ENCODE results near the gene SRRM4.

DNA sequence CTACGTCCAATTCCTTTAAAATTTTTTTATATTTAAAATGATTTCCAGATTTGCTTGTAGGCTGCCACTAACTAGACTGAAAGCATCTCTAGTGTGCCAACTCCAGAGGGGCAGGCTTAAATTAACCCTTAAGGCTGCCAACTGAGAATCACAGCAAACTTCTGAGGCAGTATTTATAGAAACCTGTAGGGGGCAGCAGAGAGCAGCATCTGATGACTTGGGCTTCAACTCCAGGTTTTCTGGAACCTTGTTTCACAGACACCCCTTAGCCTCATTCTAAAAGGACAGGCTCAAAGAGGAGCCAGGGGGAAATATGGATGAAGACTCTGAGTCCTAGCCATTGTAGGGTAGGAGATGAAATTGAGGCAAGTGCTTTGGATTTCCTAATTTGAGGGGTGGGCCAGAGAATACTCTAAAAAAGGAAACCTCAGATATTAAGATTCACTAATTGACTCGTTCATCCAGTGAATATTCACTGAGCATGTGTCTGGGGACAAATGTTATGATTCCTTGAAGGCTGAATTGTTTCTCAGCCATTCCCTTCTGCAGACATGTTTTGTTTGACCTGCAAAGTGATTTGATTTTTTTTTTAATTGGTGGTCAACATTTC lies 134.1 kb downstream of the SRRM4 start:
- TF ChIP-seq, protein P1, sequence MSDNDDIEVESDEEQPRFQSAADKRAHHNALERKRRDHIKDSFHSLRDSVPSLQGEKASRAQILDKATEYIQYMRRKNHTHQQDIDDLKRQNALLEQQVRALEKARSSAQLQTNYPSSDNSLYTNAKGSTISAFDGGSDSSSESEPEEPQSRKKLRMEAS (IDR thresholded peaks at IDR 0.05): no peak
- TF ChIP-seq TAF1 (IDR thresholded peaks at IDR 0.05; ENCODE audit: low read depth) (no peak), EGR1 (IDR thresholded peaks at IDR 0.05) (no peak), RAD21 (IDR thresholded peaks at IDR 0.05; ENCODE audit: low read depth) (peak; percentile 58), FOXM1 (IDR thresholded peaks at IDR 0.05; ENCODE audit: borderline replicate concordance, low read depth) (no peak), ZBTB7A (IDR thresholded peaks at IDR 0.05; ENCODE audit: low read depth) (no peak), CREB1 (IDR thresholded peaks at IDR 0.05; ENCODE audit: low read depth) (no peak), TCF12 (IDR thresholded peaks at IDR 0.05; ENCODE audit: low read depth) (no peak), CEBPB (IDR thresholded peaks at IDR 0.05) (no peak), TEAD4 (IDR thresholded peaks at IDR 0.05) (no peak), EP300 (IDR thresholded peaks at IDR 0.05; ENCODE audit: borderline replicate concordance) (no peak), YY1 (IDR thresholded peaks at IDR 0.05; ENCODE audit: low read depth) (no peak)
- TF ChIP-seq, protein P2, sequence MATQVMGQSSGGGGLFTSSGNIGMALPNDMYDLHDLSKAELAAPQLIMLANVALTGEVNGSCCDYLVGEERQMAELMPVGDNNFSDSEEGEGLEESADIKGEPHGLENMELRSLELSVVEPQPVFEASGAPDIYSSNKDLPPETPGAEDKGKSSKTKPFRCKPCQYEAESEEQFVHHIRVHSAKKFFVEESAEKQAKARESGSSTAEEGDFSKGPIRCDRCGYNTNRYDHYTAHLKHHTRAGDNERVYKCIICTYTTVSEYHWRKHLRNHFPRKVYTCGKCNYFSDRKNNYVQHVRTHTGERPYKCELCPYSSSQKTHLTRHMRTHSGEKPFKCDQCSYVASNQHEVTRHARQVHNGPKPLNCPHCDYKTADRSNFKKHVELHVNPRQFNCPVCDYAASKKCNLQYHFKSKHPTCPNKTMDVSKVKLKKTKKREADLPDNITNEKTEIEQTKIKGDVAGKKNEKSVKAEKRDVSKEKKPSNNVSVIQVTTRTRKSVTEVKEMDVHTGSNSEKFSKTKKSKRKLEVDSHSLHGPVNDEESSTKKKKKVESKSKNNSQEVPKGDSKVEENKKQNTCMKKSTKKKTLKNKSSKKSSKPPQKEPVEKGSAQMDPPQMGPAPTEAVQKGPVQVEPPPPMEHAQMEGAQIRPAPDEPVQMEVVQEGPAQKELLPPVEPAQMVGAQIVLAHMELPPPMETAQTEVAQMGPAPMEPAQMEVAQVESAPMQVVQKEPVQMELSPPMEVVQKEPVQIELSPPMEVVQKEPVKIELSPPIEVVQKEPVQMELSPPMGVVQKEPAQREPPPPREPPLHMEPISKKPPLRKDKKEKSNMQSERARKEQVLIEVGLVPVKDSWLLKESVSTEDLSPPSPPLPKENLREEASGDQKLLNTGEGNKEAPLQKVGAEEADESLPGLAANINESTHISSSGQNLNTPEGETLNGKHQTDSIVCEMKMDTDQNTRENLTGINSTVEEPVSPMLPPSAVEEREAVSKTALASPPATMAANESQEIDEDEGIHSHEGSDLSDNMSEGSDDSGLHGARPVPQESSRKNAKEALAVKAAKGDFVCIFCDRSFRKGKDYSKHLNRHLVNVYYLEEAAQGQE (IDR thresholded peaks at IDR 0.05; ENCODE audit: low read depth): no peak
- TF ChIP-seq, protein P3, sequence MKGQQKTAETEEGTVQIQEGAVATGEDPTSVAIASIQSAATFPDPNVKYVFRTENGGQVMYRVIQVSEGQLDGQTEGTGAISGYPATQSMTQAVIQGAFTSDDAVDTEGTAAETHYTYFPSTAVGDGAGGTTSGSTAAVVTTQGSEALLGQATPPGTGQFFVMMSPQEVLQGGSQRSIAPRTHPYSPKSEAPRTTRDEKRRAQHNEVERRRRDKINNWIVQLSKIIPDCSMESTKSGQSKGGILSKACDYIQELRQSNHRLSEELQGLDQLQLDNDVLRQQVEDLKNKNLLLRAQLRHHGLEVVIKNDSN (IDR thresholded peaks at IDR 0.05): no peak
